K562 (cell line): Measurements from ENCODE around the gene KCNJ4. TPM values are rescaled to one million over a fixed set of nuclear protein-coding genes. Genes with fewer than 3 reads are reported as not detected.

Experiments
- ATAC-seq: fragments of 200-7000 bp; cut with Tn5 transposase; 3 replicates; pipeline ENCODE4 v1.9.1; 2020; ENCODE audit warnings: moderate library complexity
- BruUV-seq: library from RNA; stranded (reverse); fragments of 400-500 nt; replicated peaks from 2 replicates; lab custom pipeline; 2021; lab: Mats Ljungman, UMichigan
- CTCF ChIA-PET: fragments of 300-600 bp; formaldehyde crosslinking; extraction: SDS; loops from one replicate; lab custom pipeline; 2021; ENCODE audit warnings: low intra/inter-chr PET ratio; lab: Yijun Ruan, JAX
- POLR2A ChIA-PET: fragments of 300-600, 350-650 bp; sonication (Branson Sonifier 250); formaldehyde crosslinking; extraction: SDS; loops from one replicate; lab custom pipeline; 2021; ENCODE audit warnings: antibody characterized with exemption, inconsistent platforms; lab: Yijun Ruan, JAX
- DNase-seq, 4 experiments: peaks; one replicate each; pipeline versions ENCODE4 v3.0.0 to v3.0.0-alpha.2; 2011 to 2018; ENCODE audit warnings: low spot score in 3 of 4, mixed read lengths in 3 of 4; ENCODE audit errors: extremely low read depth in 1 of 4
- FAIRE-seq: peaks from 2 replicates; lab custom pipeline; 2011; peaks lifted over from hg19 to GRCh38; lab: Jason Lieb, UNC
- H2AFZ ChIP-seq: 2 replicates; pipeline ENCODE4 v1.6.0; 2011; ENCODE audit warnings: low read depth, low read length, control low read depth, inconsistent platforms
- H3K27ac ChIP-seq: fragments of 200-600 bp; 3 replicates; pipeline ENCODE4 v1.8.0; 2011; ENCODE audit warnings: low read depth, mild to moderate bottlenecking, control low read depth, inconsistent platforms, low read length, moderate library complexity, mixed read lengths; ENCODE audit errors: extremely low read depth
- H3K27me3 ChIP-seq, 2 experiments: fragments of 300-600 bp in 1 of 2; 2 replicates in 1 of 2; 3 replicates in 1 of 2; pipeline versions ENCODE4 v1.6.0 to v1.8.0; 2011; ENCODE audit warnings: inconsistent platforms in 2 of 2, low read length in 2 of 2, mild to moderate bottlenecking in 1 of 2, mixed read lengths in 1 of 2, moderate library complexity in 1 of 2; ENCODE audit not compliant: control insufficient read depth in 2 of 2, insufficient read depth in 2 of 2
- H3K36me3 ChIP-seq: fragments of 300-600 bp; 3 replicates; pipeline ENCODE4 v1.8.0; 2011; ENCODE audit warnings: mild to moderate bottlenecking, low read length, inconsistent platforms; ENCODE audit not compliant: control insufficient read depth, insufficient read depth
- H3K4me1 ChIP-seq, 2 experiments: fragments of 200-600 bp in 1 of 2; replicated peaks in 1 of 2; 2 replicates in 1 of 2; 3 replicates in 1 of 2; pipeline versions ENCODE4 v1.5.1 to v1.8.0; 2011; ENCODE audit warnings: inconsistent platforms in 2 of 2, low read length in 2 of 2, mild to moderate bottlenecking in 1 of 2, mixed read lengths in 1 of 2, moderate library complexity in 1 of 2; ENCODE audit not compliant: control insufficient read depth in 2 of 2, insufficient read depth in 2 of 2
- H3K4me2 ChIP-seq: 2 replicates; pipeline ENCODE4 v1.6.1; 2011; ENCODE audit warnings: low read length, control low read depth, inconsistent platforms, mixed read lengths; ENCODE audit not compliant: insufficient read depth
- H3K4me3 ChIP-seq: fragments of 200-600 bp; sonication (generic), shearing (Covaris generic); 2 replicates; pipeline ENCODE4 v1.5.1; 2016; ENCODE audit warnings: control low read depth, inconsistent platforms
- H3K79me2 ChIP-seq: fragments of 200-600 bp; 3 replicates; pipeline ENCODE4 v1.8.0; 2011; ENCODE audit warnings: low read length, inconsistent platforms; ENCODE audit not compliant: control insufficient read depth, insufficient read depth
- H3K9ac ChIP-seq, 2 experiments: 2 replicates each; pipeline versions ENCODE4 v1.6.0 to v1.6.1; 2011; ENCODE audit warnings: low read depth in 2 of 2, low read length in 2 of 2, control low read depth in 1 of 2, inconsistent platforms in 1 of 2, mild to moderate bottlenecking in 1 of 2, mixed read lengths in 1 of 2; ENCODE audit not compliant: insufficient read depth in 1 of 2
- H3K9me1 ChIP-seq: one replicate; pipeline ENCODE4 v1.6.0; 2011; ENCODE audit warnings: inconsistent platforms, mild to moderate bottlenecking, low read length, moderate library complexity; ENCODE audit not compliant: control insufficient read depth, insufficient read depth
- H3K9me3 ChIP-seq: replicated peaks from 2 replicates; pipeline ENCODE4 v1.5.1; 2011; ENCODE audit warnings: low read depth, low read length, inconsistent platforms; ENCODE audit not compliant: control insufficient read depth, insufficient read depth
- H4K20me1 ChIP-seq: replicated peaks from 2 replicates; pipeline ENCODE4 v1.6.1; 2011; ENCODE audit warnings: low read length, inconsistent platforms, mixed read lengths; ENCODE audit not compliant: control insufficient read depth, insufficient read depth
- CREB3 ChIP-seq: fragments of 450-650 bp; conservative IDR thresholded peaks from 2 replicates; pipeline ENCODE4 v1.6.1; 2016; ENCODE audit warnings: missing genetic modification characterization, low read depth, mild to moderate bottlenecking, missing compliant biosample characterization, moderate library complexity
- HDAC8 ChIP-seq: fragments of 450-650 bp; IDR thresholded peaks from 2 replicates; pipeline ENCODE4 v1.6.1; 2016; ENCODE audit warnings: mild to moderate bottlenecking, missing genetic modification characterization, moderate library complexity, missing compliant biosample characterization
- MEF2A ChIP-seq: IDR thresholded peaks from 2 replicates; pipeline ENCODE4 v1.6.1; 2011; ENCODE audit warnings: low read depth, mild to moderate bottlenecking, low read length, moderate library complexity; ENCODE audit not compliant: control insufficient read depth
- MTF1 ChIP-seq: fragments of 250-450 bp; sonication (Bioruptor Pico); IDR thresholded peaks from 2 replicates; pipeline ENCODE4 v1.9.0; 2021; ENCODE audit warnings: moderate library complexity, mild to moderate bottlenecking, inconsistent platforms, borderline replicate concordance
- RB1 ChIP-seq: fragments of 450-650 bp; IDR thresholded peaks from 2 replicates; pipeline ENCODE4 v1.6.1; 2017; ENCODE audit warnings: low read depth, mild to moderate bottlenecking
- RNF2 ChIP-seq: sonication (generic); IDR thresholded peaks from 2 replicates; pipeline ENCODE4 v1.6.1; 2016
- TFAM ChIP-seq: fragments of 250-450 bp; sonication (Bioruptor Pico); conservative IDR thresholded peaks from 2 replicates; pipeline ENCODE4 v1.5.0; 2021; ENCODE audit warnings: mild to moderate bottlenecking, moderate library complexity
- WHSC1 ChIP-seq: IDR thresholded peaks from one replicate; pipeline ENCODE4 v1.6.1; 2012; ENCODE audit warnings: low read length, control low read depth, inconsistent platforms
- ZFP36 ChIP-seq: fragments of 150-350 bp; IDR thresholded peaks from 2 replicates; pipeline ENCODE4 v1.6.1; 2018; ENCODE audit warnings: low read length, low read depth; ENCODE audit not compliant: partially characterized antibody
- WGBS: fragments of 100-300 bp; shearing (Covaris generic); methylation state at CpG from one replicate; pipeline ENCODE4 v1.1.6; 2016; ENCODE audit warnings: low coverage, mixed read lengths; ENCODE audit not compliant: insufficient coverage; ENCODE audit errors: missing lambda C conversion rate; 5-methylcytosine and 5-hydroxymethylcytosine counted together
- in situ Hi-C: fragments of 300-500 bp; cut with MboI; formaldehyde crosslinking; loops from 4 replicates; pipeline ENCODE4 v1.15.0; 2018; ENCODE audit warnings: inconsistent platforms, mixed read lengths
- intact Hi-C: fragments of 100-400 bp; cut with micrococcal nuclease; formaldehyde crosslinking; loops from 2 replicates; pipeline ENCODE4 v1.14.2; 2022
- polyA plus RNA-seq, 8 experiments: library from polyadenylated mRNA; depleted of rRNA in 4 of 8; stranded (reverse) in 5 of 8; unstranded in 3 of 8; fragments of >200 nt; fragmentation: Nextera tagmentation in 2 of 8; fragmentation: Illumina TruSeq in 1 of 8; extraction: Ambion mirVana in 2 of 8; extraction: Trizol in 1 of 8; gene quantifications; 2 replicates each; pipeline versions ENCODE4 v1.2.1 to v1.2.3, GENCODE V29; 2011 to 2014; ENCODE audit warnings: inconsistent platforms in 1 of 8, missing spikeins in 1 of 8
- total RNA-seq, 7 experiments: library from RNA; depleted of rRNA in 6 of 7; stranded (reverse); fragments of >200 nt in 6 of 7; fragmentation: Illumina TruSeq in 2 of 7; extraction: Trizol in 2 of 7; gene quantifications; 2 replicates each; pipeline versions ENCODE4 v1.2.1 to v1.2.3, GENCODE V29; 2011 to 2021; ENCODE audit warnings: low replicate concordance in 1 of 7

Gene KCNJ4
- total and polyA plus RNA-seq, 9 of the 15 experiments (the other 6 are each of a cell fraction or from before 2014, with no cell fraction given), result 0.07 to 0.55 (median 0.09) TPM; not detected in 4

GRCh38 chr22:38403812-38404211, 51.2 kb downstream of the KCNJ4 start (continued):
- TF ChIP-seq CREB3 (tag) (no peak), MTF1 (CRISPR knock-in tag) (no peak), MEF2A (no peak), WHSC1 (no peak), TFAM (no peak), RNF2 (no peak), HDAC8 (tag) (no peak)

GRCh38 chr22:38402204-38402603, 52.8 kb downstream of the KCNJ4 start:
- Histone ChIP-seq H3K27me3 (no peaks in the 10 kb centered on the region), H4K20me1 (no peaks in the 10 kb centered on the region), H3K9ac (peak overlapping the region in 1 of 2 experiments; percentile 45; a peak in 1 of 4 replicates), H3K27ac (no peak overlapping the region), H3K9me1 (no peaks in the 10 kb centered on the region), H3K36me3 (no peaks in the 10 kb centered on the region), H3K9me3 (no peaks in the 10 kb centered on the region), H3K79me2 (peaks cover 6% of the 10 kb centered on the region), H2AFZ (no peak overlapping the region), H3K4me3 (no peak overlapping the region), H3K4me1 (peaks cover 0 to 9% of the 10 kb centered on the region in 2 experiments; a peak in 3 of 5 replicates), H3K4me2 (no peak overlapping the region)
- FAIRE-seq (no peak), DNase-seq (no peak), ATAC-seq (no peak)
- intact Hi-C loops, result no loop called here
- POLR2A ChIA-PET, result interaction anchor here (0.5 kb wide), 1 partner anchor 105 kb away, joined by 3 read pairs; no protein-coding TSS in a partner anchor
- in situ Hi-C loops, result no loop called here
- WGBS, result 76% methylated on average over 9 of the region's 12 CpGs
- CTCF ChIA-PET, result no interaction called here
- no TSS peak for BruUV-seq
- peak; percentile 75 for TF ChIP-seq ZFP36
- no peak for TF ChIP-seq RB1
